HepG2 (cell line): Measurements from ENCODE around the gene TANC1. TPM values are rescaled to one million over a fixed set of nuclear protein-coding genes. Genes with fewer than 3 reads are reported as not detected.

ENCODE experiments used
- CREM ChIP-seq, 2 experiments: sonication (generic) in 1 of 2; formaldehyde crosslinking in 1 of 2; IDR thresholded peaks; 2 replicates each; pipeline versions ENCODE4 v1.4.0 to v1.6.1; 2016 to 2020; ENCODE audit warnings: antibody characterized with exemption in 1 of 2, mild to moderate bottlenecking in 1 of 2, missing genetic modification reagents in 1 of 2
- HNRNPUL1 ChIP-seq: fragments of 200-400 bp; formaldehyde crosslinking; IDR thresholded peaks from 2 replicates; pipeline ENCODE4 v1.6.1; 2017; ENCODE audit warnings: low read depth, mild to moderate bottlenecking, low read length, moderate library complexity
- KAT2B ChIP-seq: fragments of 150-350 bp; IDR thresholded peaks from 2 replicates; pipeline ENCODE4 v1.6.1; 2014; ENCODE audit warnings: low read depth, low read length, borderline replicate concordance
- KLF15 ChIP-seq: sonication (generic); formaldehyde crosslinking; IDR thresholded peaks from 2 replicates; pipeline ENCODE4 v1.8.1; 2023; ENCODE audit warnings: borderline replicate concordance, mild to moderate bottlenecking, inconsistent platforms, missing genetic modification reagents, mixed read lengths
- NFE2L2 ChIP-seq: fragments of 150-350 bp; IDR thresholded peaks from 2 replicates; pipeline ENCODE4 v1.6.1; 2014; ENCODE audit warnings: low read length
- RNF2 ChIP-seq: fragments of 450-650 bp; conservative IDR thresholded peaks from 2 replicates; pipeline ENCODE4 v1.6.1; 2016; ENCODE audit warnings: low read depth
- SALL1 ChIP-seq: sonication (generic); formaldehyde crosslinking; IDR thresholded peaks from 2 replicates; pipeline ENCODE4 v1.8.0; 2022; ENCODE audit warnings: mild to moderate bottlenecking, missing genetic modification reagents
- SRSF1 ChIP-seq: fragments of 200-400 bp; formaldehyde crosslinking; optimal IDR thresholded peaks from 2 replicates; pipeline ENCODE3; 2017; ENCODE audit warnings: mild to moderate bottlenecking, low read depth, low read length, moderate library complexity
- TAF1 ChIP-seq: sonication (generic); formaldehyde crosslinking; IDR thresholded peaks from 2 replicates; pipeline ENCODE4 v1.4.0; 2020; ENCODE audit warnings: missing genetic modification reagents
- ZFP91 ChIP-seq: sonication (generic); formaldehyde crosslinking; IDR thresholded peaks from 2 replicates; pipeline ENCODE4 v1.9.0; 2022; ENCODE audit warnings: missing genetic modification reagents, mild to moderate bottlenecking, borderline replicate concordance
- ZNF256 ChIP-seq: sonication (generic); formaldehyde crosslinking; conservative IDR thresholded peaks from 2 replicates; pipeline ENCODE4 v1.4.0; 2020; ENCODE audit warnings: missing genetic modification reagents
- ZNF263 ChIP-seq: sonication (generic); formaldehyde crosslinking; IDR thresholded peaks from 2 replicates; pipeline ENCODE4 v1.4.0; 2020; ENCODE audit warnings: missing genetic modification reagents
- ZNF468 ChIP-seq: sonication (generic); formaldehyde crosslinking; IDR thresholded peaks from 2 replicates; pipeline ENCODE4 v1.8.0; 2022; ENCODE audit warnings: mild to moderate bottlenecking, moderate library complexity, missing genetic modification reagents
- ZNF503 ChIP-seq: sonication (generic); formaldehyde crosslinking; IDR thresholded peaks from 2 replicates; pipeline ENCODE4 v1.4.0; 2020; ENCODE audit warnings: missing genetic modification reagents
- ZNF546 ChIP-seq: sonication (generic); formaldehyde crosslinking; conservative IDR thresholded peaks from 2 replicates; pipeline ENCODE4 v1.8.1; 2023; ENCODE audit warnings: mild to moderate bottlenecking, missing genetic modification reagents
- ZNF678 ChIP-seq: sonication (generic); formaldehyde crosslinking; IDR thresholded peaks from 2 replicates; pipeline ENCODE4 v1.4.0; 2020; ENCODE audit warnings: mild to moderate bottlenecking, missing genetic modification reagents
- polyA plus RNA-seq, 8 experiments: library from polyadenylated mRNA; depleted of rRNA in 3 of 8; stranded (reverse) in 7 of 8; unstranded in 1 of 8; fragments of >200 nt; fragmentation: Illumina TruSeq in 4 of 8; extraction: Trizol in 4 of 8; gene quantifications; 2 replicates each; pipeline versions ENCODE4 v1.2.1 to v1.2.3, GENCODE V29; 2011 to 2016; ENCODE audit warnings: low read depth in 4 of 8, missing spikeins in 1 of 8, mixed read lengths in 1 of 8; ENCODE audit not compliant: insufficient read depth in 1 of 8
- total RNA-seq, 5 experiments: library from RNA; depleted of rRNA; stranded (reverse); fragments of >200 nt; fragmentation: Illumina TruSeq; extraction: Trizol; gene quantifications; 2 replicates each; pipeline ENCODE4 v1.2.3, GENCODE V29; 2016; ENCODE audit warnings: low read depth in 1 of 5
- TF ChIP-seq, protein P1 (sequence below): sonication (generic); formaldehyde crosslinking; IDR thresholded peaks from 2 replicates; pipeline ENCODE4 v1.4.0; 2020; ENCODE audit warnings: missing genetic modification reagents
- TF ChIP-seq, protein P2 (sequence below): sonication (generic); formaldehyde crosslinking; conservative IDR thresholded peaks from 2 replicates; pipeline ENCODE4 v1.4.0; 2020; ENCODE audit warnings: missing genetic modification reagents

TANC1 gene
- total and polyA plus RNA-seq, 2 of the 13 experiments (the other 11 are each of a cell fraction or from before 2014, with no cell fraction given) = 2.3 to 5.6 TPM

- TF ChIP-seq TAF1 (no peak), ZFP91 (no peak), KLF15 (no peak), NFE2L2 (no peak), RNF2 (no peak), SALL1 (CRISPR knock-in tag) (peak; percentile 24), ZNF263 (CRISPR knock-in tag) (no peak), ZNF256 (CRISPR knock-in tag) (no peak), CREM (IDR thresholded peaks at IDR 0.05) (no peak), CREM (CRISPR knock-in tag; IDR thresholded peaks at IDR 0.05) (no peak), HNRNPUL1 (no peak), SRSF1 (no peak), ZNF468 (CRISPR knock-in tag) (no peak), ZNF678 (CRISPR knock-in tag) (no peak), KAT2B (no peak), ZNF546 (CRISPR knock-in tag) (no peak), ZNF503 (no peak; the same call in 1 of the 2 replicates)
- TF ChIP-seq, protein P1, sequence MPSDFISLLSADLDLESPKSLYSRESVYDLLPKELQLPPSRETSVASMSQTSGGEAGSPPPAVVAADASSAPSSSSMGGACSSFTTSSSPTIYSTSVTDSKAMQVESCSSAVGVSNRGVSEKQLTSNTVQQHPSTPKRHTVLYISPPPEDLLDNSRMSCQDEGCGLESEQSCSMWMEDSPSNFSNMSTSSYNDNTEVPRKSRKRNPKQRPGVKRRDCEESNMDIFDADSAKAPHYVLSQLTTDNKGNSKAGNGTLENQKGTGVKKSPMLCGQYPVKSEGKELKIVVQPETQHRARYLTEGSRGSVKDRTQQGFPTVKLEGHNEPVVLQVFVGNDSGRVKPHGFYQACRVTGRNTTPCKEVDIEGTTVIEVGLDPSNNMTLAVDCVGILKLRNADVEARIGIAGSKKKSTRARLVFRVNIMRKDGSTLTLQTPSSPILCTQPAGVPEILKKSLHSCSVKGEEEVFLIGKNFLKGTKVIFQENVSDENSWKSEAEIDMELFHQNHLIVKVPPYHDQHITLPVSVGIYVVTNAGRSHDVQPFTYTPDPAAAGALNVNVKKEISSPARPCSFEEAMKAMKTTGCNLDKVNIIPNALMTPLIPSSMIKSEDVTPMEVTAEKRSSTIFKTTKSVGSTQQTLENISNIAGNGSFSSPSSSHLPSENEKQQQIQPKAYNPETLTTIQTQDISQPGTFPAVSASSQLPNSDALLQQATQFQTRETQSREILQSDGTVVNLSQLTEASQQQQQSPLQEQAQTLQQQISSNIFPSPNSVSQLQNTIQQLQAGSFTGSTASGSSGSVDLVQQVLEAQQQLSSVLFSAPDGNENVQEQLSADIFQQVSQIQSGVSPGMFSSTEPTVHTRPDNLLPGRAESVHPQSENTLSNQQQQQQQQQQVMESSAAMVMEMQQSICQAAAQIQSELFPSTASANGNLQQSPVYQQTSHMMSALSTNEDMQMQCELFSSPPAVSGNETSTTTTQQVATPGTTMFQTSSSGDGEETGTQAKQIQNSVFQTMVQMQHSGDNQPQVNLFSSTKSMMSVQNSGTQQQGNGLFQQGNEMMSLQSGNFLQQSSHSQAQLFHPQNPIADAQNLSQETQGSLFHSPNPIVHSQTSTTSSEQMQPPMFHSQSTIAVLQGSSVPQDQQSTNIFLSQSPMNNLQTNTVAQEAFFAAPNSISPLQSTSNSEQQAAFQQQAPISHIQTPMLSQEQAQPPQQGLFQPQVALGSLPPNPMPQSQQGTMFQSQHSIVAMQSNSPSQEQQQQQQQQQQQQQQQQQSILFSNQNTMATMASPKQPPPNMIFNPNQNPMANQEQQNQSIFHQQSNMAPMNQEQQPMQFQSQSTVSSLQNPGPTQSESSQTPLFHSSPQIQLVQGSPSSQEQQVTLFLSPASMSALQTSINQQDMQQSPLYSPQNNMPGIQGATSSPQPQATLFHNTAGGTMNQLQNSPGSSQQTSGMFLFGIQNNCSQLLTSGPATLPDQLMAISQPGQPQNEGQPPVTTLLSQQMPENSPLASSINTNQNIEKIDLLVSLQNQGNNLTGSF = no peak
- TF ChIP-seq, protein P2, sequence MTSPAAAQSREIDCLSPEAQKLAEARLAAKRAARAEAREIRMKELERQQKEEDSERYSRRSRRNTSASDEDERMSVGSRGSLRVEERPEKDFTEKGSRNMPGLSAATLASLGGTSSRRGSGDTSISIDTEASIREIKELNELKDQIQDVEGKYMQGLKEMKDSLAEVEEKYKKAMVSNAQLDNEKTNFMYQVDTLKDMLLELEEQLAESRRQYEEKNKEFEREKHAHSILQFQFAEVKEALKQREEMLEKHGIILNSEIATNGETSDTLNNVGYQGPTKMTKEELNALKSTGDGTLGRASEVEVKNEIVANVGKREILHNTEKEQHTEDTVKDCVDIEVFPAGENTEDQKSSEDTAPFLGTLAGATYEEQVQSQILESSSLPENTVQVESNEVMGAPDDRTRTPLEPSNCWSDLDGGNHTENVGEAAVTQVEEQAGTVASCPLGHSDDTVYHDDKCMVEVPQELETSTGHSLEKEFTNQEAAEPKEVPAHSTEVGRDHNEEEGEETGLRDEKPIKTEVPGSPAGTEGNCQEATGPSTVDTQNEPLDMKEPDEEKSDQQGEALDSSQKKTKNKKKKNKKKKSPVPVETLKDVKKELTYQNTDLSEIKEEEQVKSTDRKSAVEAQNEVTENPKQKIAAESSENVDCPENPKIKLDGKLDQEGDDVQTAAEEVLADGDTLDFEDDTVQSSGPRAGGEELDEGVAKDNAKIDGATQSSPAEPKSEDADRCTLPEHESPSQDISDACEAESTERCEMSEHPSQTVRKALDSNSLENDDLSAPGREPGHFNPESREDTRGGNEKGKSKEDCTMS (CRISPR knock-in tag) = no peak
These were observed 243.3 kb downstream of the TANC1 start (continued) for GRCh38 chr2:159211447-159212396.
